Transverse colon (tissue), 4 donors: ENCODE results near the gene PHYHIPL.

Experiments used
- CTCF ChIP-seq, 5 experiments: fragments of 200-600 bp in 3 of 5; fragments of 450-650 bp in 2 of 5; sonication (generic) in 3 of 5; IDR thresholded peaks; 1 replicate in 2 of 5; 2 replicates in 3 of 5; pipeline ENCODE4 v1.5.1; 2016 to 2017; ENCODE audit warnings: antibody characterized with exemption in 5 of 5, inconsistent platforms in 3 of 5, mild to moderate bottlenecking in 2 of 5, moderate library complexity in 1 of 5
- EP300 ChIP-seq: sonication (generic); formaldehyde crosslinking; IDR thresholded peaks from one replicate; pipeline ENCODE4 v1.6.1; 2017; ENCODE audit warnings: antibody characterized with exemption, low read depth
- POLR2A ChIP-seq: fragments of 450-650 bp; IDR thresholded peaks from one replicate; pipeline ENCODE4 v1.6.1; 2016; ENCODE audit warnings: antibody characterized with exemption, mild to moderate bottlenecking, moderate library complexity
- POLR2AphosphoS5 ChIP-seq, 3 donors: sonication (generic); formaldehyde crosslinking; IDR thresholded peaks; one replicate each; pipeline ENCODE4 v1.6.1; 2016; ENCODE audit warnings: antibody characterized with exemption in 3 of 3

DNA sequence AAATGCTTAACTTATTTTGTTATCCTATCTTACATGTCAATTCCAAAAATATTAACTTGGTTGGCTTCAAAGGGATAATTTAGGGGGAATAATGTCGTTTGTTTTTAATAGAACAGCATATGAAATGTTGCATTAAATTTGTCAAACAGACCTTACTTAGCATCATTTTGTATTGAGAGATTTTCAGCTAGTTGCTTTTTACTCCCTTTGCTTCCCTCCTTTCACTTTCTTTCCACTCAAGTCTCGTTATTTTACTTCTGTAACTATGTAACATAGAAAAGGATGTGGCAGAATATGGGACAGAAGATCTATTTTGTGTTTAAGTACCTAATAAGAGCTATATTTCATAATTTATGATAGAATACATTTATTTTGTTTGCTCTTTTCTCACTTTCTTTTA lies 2.6 kb downstream of the PHYHIPL start:
- TF ChIP-seq POLR2AphosphoS5 (IDR thresholded peaks at IDR 0.05) (no peak), CTCF (IDR thresholded peaks at IDR 0.05) (no peak), POLR2A (no peak), EP300 (no peak)
